Transverse colon (tissue), 4 donors: ENCODE data around the gene ZIK1. TPM values are rescaled to one million over a fixed set of nuclear protein-coding genes. Genes with fewer than 3 reads are reported as not detected.

ENCODE experiments used
- DNase-seq: peaks from one replicate; pipeline ENCODE4 v3.0.0-alpha.2; 2019
- H3K27ac ChIP-seq, 4 donors: fragments of 200-600 bp; sonication (generic); 2 replicates each; pipeline ENCODE4 v1.5.1; 2016 to 2018; ENCODE audit warnings: inconsistent platforms in 4 of 4
- H3K27me3 ChIP-seq: fragments of 200-600 bp; sonication (generic); 2 replicates; pipeline ENCODE4 v1.5.1; 2017; ENCODE audit warnings: inconsistent platforms
- H3K36me3 ChIP-seq, 4 donors: fragments of 200-600 bp; sonication (generic); 2 replicates each; pipeline ENCODE4 v1.5.1; 2017 to 2019; ENCODE audit warnings: inconsistent platforms in 4 of 4
- H3K4me1 ChIP-seq, 4 donors: fragments of 200-600 bp; sonication (generic); 2 replicates each; pipeline ENCODE4 v1.5.1; 2017 to 2020; ENCODE audit warnings: inconsistent platforms in 4 of 4
- H3K4me3 ChIP-seq, 4 donors: fragments of 200-600 bp; sonication (generic); 1 replicate in 1 of 4; 2 replicates in 3 of 4; pipeline versions ENCODE4 v1.5.1 to v1.6.1; 2017 to 2019; ENCODE audit warnings: inconsistent platforms in 4 of 4
- H3K9me3 ChIP-seq, 2 donors: fragments of 200-600 bp; sonication (generic); 2 replicates each; pipeline ENCODE4 v1.5.1; 2017 to 2019; ENCODE audit warnings: inconsistent platforms in 2 of 2
- EP300 ChIP-seq: sonication (generic); formaldehyde crosslinking; IDR thresholded peaks from one replicate; pipeline ENCODE4 v1.6.1; 2017; ENCODE audit warnings: antibody characterized with exemption, low read depth
- POLR2A ChIP-seq: fragments of 450-650 bp; IDR thresholded peaks from one replicate; pipeline ENCODE4 v1.6.1; 2016; ENCODE audit warnings: antibody characterized with exemption, mild to moderate bottlenecking, moderate library complexity
- POLR2AphosphoS5 ChIP-seq, 3 donors: sonication (generic); formaldehyde crosslinking; IDR thresholded peaks; one replicate each; pipeline ENCODE4 v1.6.1; 2016; ENCODE audit warnings: antibody characterized with exemption in 3 of 3
- WGBS, 2 donors: methylation state at CpG; one replicate each; pipeline ENCODE4 v1.1.5; 2018; ENCODE audit warnings: low coverage in 1 of 2; 5-methylcytosine and 5-hydroxymethylcytosine counted together
- in situ Hi-C, 4 donors: fragments of 200-750 bp; cut with MboI; loops; one replicate each; pipeline versions ENCODE4 v1.15.0 to v1.15.1; 2017; ENCODE audit warnings: low sequenced_read_pairs in 3 of 4, low pct_ligation_motif_present in 1 of 4, low pct_unique_long_range_greater_than_20kb in 1 of 4
- intact Hi-C: fragments of 100-400 bp; cut with DNase I; formaldehyde crosslinking; loops from one replicate; pipeline ENCODE4 v1.15.1; 2023; ENCODE audit warnings: low total_unique reads
- total RNA-seq, 4 donors: library from RNA; depleted of rRNA; stranded (reverse); fragments of >200 nt; gene quantifications; one replicate each; pipeline ENCODE4 v1.1.0, GENCODE V29; 2016
- TF ChIP-seq, protein P1 (sequence below), 5 experiments: fragments of 200-600 bp in 3 of 5; fragments of 450-650 bp in 2 of 5; sonication (generic) in 3 of 5; IDR thresholded peaks; 1 replicate in 2 of 5; 2 replicates in 3 of 5; pipeline ENCODE4 v1.5.1; 2016 to 2017; ENCODE audit warnings: antibody characterized with exemption in 5 of 5, inconsistent platforms in 3 of 5, mild to moderate bottlenecking in 2 of 5, moderate library complexity in 1 of 5

The ZIK1 gene
- total RNA-seq, 4 donors from 2014 or later = 0.40 to 3.3 (median 1.2) TPM

DNA sequence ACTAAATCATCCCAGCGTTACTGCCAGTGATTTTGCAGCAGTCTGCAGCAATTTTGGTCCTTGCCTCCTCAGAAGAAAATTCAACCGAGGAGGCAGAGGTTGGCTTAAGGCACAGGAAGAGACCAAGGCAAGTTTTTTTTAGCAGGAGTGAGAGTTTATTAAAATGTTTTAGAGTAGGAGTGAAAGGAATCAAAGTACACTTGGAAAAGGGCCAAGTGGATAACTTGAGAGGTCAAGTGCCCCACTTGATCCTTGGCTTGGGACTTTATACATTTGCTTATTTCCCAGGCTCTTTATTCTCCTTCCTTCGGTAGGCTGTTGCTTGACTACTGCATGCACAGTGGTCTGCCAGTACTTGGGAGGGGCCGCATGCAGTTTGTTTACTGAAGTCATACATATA lies 27.2 kb downstream of the ZIK1 start:
- no peak for DNase-seq
- H3K27ac ChIP-seq = no peak overlapping the region
- H3K36me3 ChIP-seq = peaks cover 0 to 18% (median 7%) of the 10 kb centered on the region in 4 donors
- no peaks in the 10 kb centered on the region for H3K27me3 ChIP-seq
- H3K4me3 ChIP-seq = no peak overlapping the region
- in situ Hi-C loops = no loop called here
- intact Hi-C loops = no loop called here
- peaks cover 36 to 42% of the 10 kb centered on the region in 2 donors for H3K9me3 ChIP-seq
- TF ChIP-seq, protein P1, sequence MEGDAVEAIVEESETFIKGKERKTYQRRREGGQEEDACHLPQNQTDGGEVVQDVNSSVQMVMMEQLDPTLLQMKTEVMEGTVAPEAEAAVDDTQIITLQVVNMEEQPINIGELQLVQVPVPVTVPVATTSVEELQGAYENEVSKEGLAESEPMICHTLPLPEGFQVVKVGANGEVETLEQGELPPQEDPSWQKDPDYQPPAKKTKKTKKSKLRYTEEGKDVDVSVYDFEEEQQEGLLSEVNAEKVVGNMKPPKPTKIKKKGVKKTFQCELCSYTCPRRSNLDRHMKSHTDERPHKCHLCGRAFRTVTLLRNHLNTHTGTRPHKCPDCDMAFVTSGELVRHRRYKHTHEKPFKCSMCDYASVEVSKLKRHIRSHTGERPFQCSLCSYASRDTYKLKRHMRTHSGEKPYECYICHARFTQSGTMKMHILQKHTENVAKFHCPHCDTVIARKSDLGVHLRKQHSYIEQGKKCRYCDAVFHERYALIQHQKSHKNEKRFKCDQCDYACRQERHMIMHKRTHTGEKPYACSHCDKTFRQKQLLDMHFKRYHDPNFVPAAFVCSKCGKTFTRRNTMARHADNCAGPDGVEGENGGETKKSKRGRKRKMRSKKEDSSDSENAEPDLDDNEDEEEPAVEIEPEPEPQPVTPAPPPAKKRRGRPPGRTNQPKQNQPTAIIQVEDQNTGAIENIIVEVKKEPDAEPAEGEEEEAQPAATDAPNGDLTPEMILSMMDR (IDR thresholded peaks at IDR 0.05) = no peak
- TF ChIP-seq EP300 (no peak), POLR2AphosphoS5 (IDR thresholded peaks at IDR 0.05) (no peak), POLR2A (no peak)
- 76 to 85% methylated on average over 3 to 4 of the region's 4 CpGs for WGBS, 2 donors
- H3K4me1 ChIP-seq = peaks cover 4 to 10% (median 7%) of the 10 kb centered on the region in 4 donors

GRCh38 chr19:57613941-57614743 lies 30.2 kb downstream of the ZIK1 start, which contains the start of gene ZNF134:
ZNF134 (plus strand) TSS chr19:57614242; CDS start chr19:57619469, 5,227 bp downstream.
- in situ Hi-C loops = no loop called here
- WGBS, 2 donors = 5 to 40% methylated on average over 3 to 62 of the region's 64 CpGs
- TF ChIP-seq POLR2A (peak; percentile 22), EP300 (no peak), POLR2AphosphoS5 (IDR thresholded peaks at IDR 0.05) (peak in 2 of 3 donors; percentile 44 to 50)
- TF ChIP-seq, protein P1 (IDR thresholded peaks at IDR 0.05) = peak in 4 of 5 experiments; percentile 11 to 26 (median 22)
- peak within 1 kb of the TSS; percentile 72 to 99 (median 89) for H3K4me3 ChIP-seq
- DNase-seq = peak; percentile 94
- peaks cover 45 to 50% of the 10 kb centered on the region in 2 donors for H3K9me3 ChIP-seq
- intact Hi-C loops = no loop called here
- H3K27me3 ChIP-seq = no peaks in the 10 kb centered on the region
- H3K27ac ChIP-seq = peak within 1 kb of the TSS; percentile 57 to 80 (median 66)
- peaks cover 0 to 42% (median 18%) of the 10 kb centered on the region in 4 donors for H3K36me3 ChIP-seq
- H3K4me1 ChIP-seq = peaks cover 4 to 10% (median 7%) of the 10 kb centered on the region in 4 donors

DNA sequence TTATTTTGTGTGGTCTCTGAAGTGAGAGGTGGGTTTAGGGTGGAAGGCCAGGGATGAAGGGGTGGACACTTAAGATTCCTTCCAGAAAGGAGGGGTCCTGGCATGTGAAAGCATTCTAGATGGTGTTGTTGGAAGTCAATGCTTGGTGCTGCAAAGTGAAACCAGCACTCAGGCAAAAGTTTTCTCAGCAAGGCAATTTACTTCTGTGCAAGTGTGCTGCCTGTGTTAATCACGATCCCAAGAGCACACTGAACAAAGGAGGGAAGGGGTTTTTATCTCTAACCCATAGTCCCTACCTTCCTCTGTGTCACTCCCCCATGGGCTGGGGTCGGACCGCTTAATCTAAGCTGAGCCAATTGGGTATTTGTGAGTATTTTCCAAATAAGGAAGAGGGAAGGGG lies 31.4 kb downstream of the ZIK1 start:
- Histone ChIP-seq H3K4me1 (peaks cover 4 to 10% (median 7%) of the 10 kb centered on the region in 4 donors), H3K27ac (no peak overlapping the region), H3K4me3 (peak overlapping the region in 1 of 4 donors; percentile 86), H3K9me3 (peaks cover 55 to 57% of the 10 kb centered on the region in 2 donors), H3K36me3 (peaks cover 6 to 54% (median 29%) of the 10 kb centered on the region in 4 donors), H3K27me3 (no peaks in the 10 kb centered on the region)
- 93 to 97% methylated on average over 3 of the region's 3 CpGs for WGBS, 2 donors
- intact Hi-C loops (no loop called here), in situ Hi-C loops (no loop called here)
- TF ChIP-seq POLR2AphosphoS5 (IDR thresholded peaks at IDR 0.05) (no peak), EP300 (no peak), POLR2A (no peak)
- TF ChIP-seq, protein P1 (IDR thresholded peaks at IDR 0.05) = no peak
- DNase-seq = no peak

- Histone ChIP-seq H3K4me3 (no peak overlapping the region), H3K4me1 (no peaks in the 10 kb centered on the region), H3K27ac (no peak overlapping the region), H3K36me3 (peaks cover 13 to 82% (median 48%) of the 10 kb centered on the region in 4 donors), H3K9me3 (peaks cover 98 to 99% of the 10 kb centered on the region in 2 donors), H3K27me3 (no peaks in the 10 kb centered on the region)
- WGBS, 2 donors = 97% methylated on average over 5 to 10 of the region's 10 CpGs
- TF ChIP-seq POLR2AphosphoS5 (IDR thresholded peaks at IDR 0.05) (no peak), EP300 (no peak), POLR2A (no peak)
- TF ChIP-seq, protein P1 (IDR thresholded peaks at IDR 0.05) = no peak
- in situ Hi-C loops = no loop called here
- intact Hi-C loops = no loop called here
- no peak for DNase-seq
Observed at GRCh38 chr19:57620673-57621348, 36.9 kb downstream of the ZIK1 start.
